ENCODE results near the gene SYT12. TPM values are rescaled to one million over a fixed set of nuclear protein-coding genes. Genes with fewer than 3 reads are reported as not detected.

SYT12 gene
- total and polyA plus RNA-seq, 4 donors: 0.47 to 12.1 (median 1.4) TPM

- WGBS: 87% methylated on average over 7 of the region's 7 CpGs
- Histone ChIP-seq H3K4me1 (ENCODE audit: control insufficient read depth in 4 of 4, insufficient read depth in 4 of 4, low read length in 3 of 4) (peaks cover 0 to 13% (median 3%) of the 10 kb centered on the region in 4 donors), H3K27me3 (ENCODE audit: control insufficient read depth in 4 of 4, insufficient read depth in 4 of 4, low read length in 3 of 4) (no peaks in the 10 kb centered on the region), H3K9me3 (ENCODE audit: control insufficient read depth in 4 of 4, low read length in 3 of 4) (no peaks in the 10 kb centered on the region), H3K9ac (ENCODE audit: low read depth in 1 of 2, low read length in 2 of 2) (no peak overlapping the region), H3K36me3 (ENCODE audit: control insufficient read depth in 4 of 4, insufficient read depth in 3 of 4, low read depth in 1 of 4, low read length in 3 of 4) (no peaks in the 10 kb centered on the region), H3K27ac (ENCODE audit: low read depth in 1 of 2, low read length in 2 of 2) (no peak overlapping the region), H3K4me3 (ENCODE audit: low read depth in 1 of 3, low read length in 3 of 3) (no peak overlapping the region)
- no peak for TF ChIP-seq HNF4A (conservative IDR thresholded peaks at IDR 0.05)
- no peak for TF ChIP-seq FOXA1 (IDR thresholded peaks at IDR 0.05)
- no peak for TF ChIP-seq GABPA (IDR thresholded peaks at IDR 0.05 in 1 of 2, conservative IDR thresholded peaks at IDR 0.05 in 1 of 2)
- DNase-seq (ENCODE audit: low spot score): no peak
These were observed 12.5 kb upstream of the SYT12 start for GRCh38 chr11:67010296-67010905.

- no peak overlapping the region for H3K9ac ChIP-seq (ENCODE audit: low read depth in 1 of 2, low read length in 2 of 2)
- no peaks in the 10 kb centered on the region for H3K27me3 ChIP-seq (ENCODE audit: control insufficient read depth in 4 of 4, insufficient read depth in 4 of 4, low read length in 3 of 4)
- WGBS: 92% methylated on average over 11 of the region's 11 CpGs
- H3K4me1 ChIP-seq (ENCODE audit: control insufficient read depth in 4 of 4, insufficient read depth in 4 of 4, low read length in 3 of 4): peaks cover 0 to 9% (median 3%) of the 10 kb centered on the region in 4 donors
- H3K4me3 ChIP-seq (ENCODE audit: low read depth in 1 of 3, low read length in 3 of 3): no peak overlapping the region
- H3K36me3 ChIP-seq (ENCODE audit: control insufficient read depth in 4 of 4, insufficient read depth in 3 of 4, low read depth in 1 of 4, low read length in 3 of 4): no peaks in the 10 kb centered on the region
- no peaks in the 10 kb centered on the region for H3K9me3 ChIP-seq (ENCODE audit: control insufficient read depth in 4 of 4, low read length in 3 of 4)
- TF ChIP-seq RAD21 (IDR thresholded peaks at IDR 0.05): no peak
- no peak for TF ChIP-seq ZBTB33 (IDR thresholded peaks at IDR 0.05)
- TF ChIP-seq NR2F2 (IDR thresholded peaks at IDR 0.05): no peak
- no peak for TF ChIP-seq SP1 (IDR thresholded peaks at IDR 0.05)
- no peak for TF ChIP-seq JUND (IDR thresholded peaks at IDR 0.05)
- no peak for TF ChIP-seq HNF4A (conservative IDR thresholded peaks at IDR 0.05)
- no peak for TF ChIP-seq FOXA1 (IDR thresholded peaks at IDR 0.05)
- TF ChIP-seq EGR1 (IDR thresholded peaks at IDR 0.05; ENCODE audit: low read depth in 2 of 2): no peak
- TF ChIP-seq MAX (IDR thresholded peaks at IDR 0.05): no peak
- TF ChIP-seq HNF4G (IDR thresholded peaks at IDR 0.05): no peak
- DNase-seq (ENCODE audit: low spot score): no peak
- no peak overlapping the region for H3K27ac ChIP-seq (ENCODE audit: low read depth in 1 of 2, low read length in 2 of 2)
These were observed 9.4 kb upstream of the SYT12 start for GRCh38 chr11:67013511-67014045.

- Histone ChIP-seq H3K27me3 (ENCODE audit: control insufficient read depth in 4 of 4, insufficient read depth in 4 of 4, low read length in 3 of 4) (no peaks in the 10 kb centered on the region), H3K27ac (ENCODE audit: low read depth in 1 of 2, low read length in 2 of 2) (no peak overlapping the region), H3K9ac (ENCODE audit: low read depth in 1 of 2, low read length in 2 of 2) (no peak overlapping the region), H3K9me3 (ENCODE audit: control insufficient read depth in 4 of 4, low read length in 3 of 4) (no peaks in the 10 kb centered on the region), H3K36me3 (ENCODE audit: control insufficient read depth in 4 of 4, insufficient read depth in 3 of 4, low read depth in 1 of 4, low read length in 3 of 4) (no peaks in the 10 kb centered on the region), H3K4me3 (ENCODE audit: low read depth in 1 of 3, low read length in 3 of 3) (no peak overlapping the region), H3K4me1 (ENCODE audit: control insufficient read depth in 4 of 4, insufficient read depth in 4 of 4, low read length in 3 of 4) (peaks cover 0 to 4% (median 1%) of the 10 kb centered on the region in 4 donors)
- WGBS: 97% methylated on average over 7 of the region's 7 CpGs
- DNase-seq (ENCODE audit: low spot score): no peak
- no peak for TF ChIP-seq FOXA2 (IDR thresholded peaks at IDR 0.05)
- TF ChIP-seq RAD21 (IDR thresholded peaks at IDR 0.05): no peak
- no peak for TF ChIP-seq HNF4G (IDR thresholded peaks at IDR 0.05)
- no peak for TF ChIP-seq YY1 (IDR thresholded peaks at IDR 0.05)
- TF ChIP-seq RXRA (IDR thresholded peaks at IDR 0.05): no peak
- TF ChIP-seq HNF4A (conservative IDR thresholded peaks at IDR 0.05): no peak
- no peak for TF ChIP-seq MAX (IDR thresholded peaks at IDR 0.05)
- TF ChIP-seq SP1 (IDR thresholded peaks at IDR 0.05): no peak
- no peak for TF ChIP-seq NR2F2 (IDR thresholded peaks at IDR 0.05)
- no peak for TF ChIP-seq ZBTB33 (IDR thresholded peaks at IDR 0.05)
- TF ChIP-seq JUND (IDR thresholded peaks at IDR 0.05): no peak
- no peak for TF ChIP-seq ATF3 (IDR thresholded peaks at IDR 0.05)
- no peak for TF ChIP-seq EGR1 (IDR thresholded peaks at IDR 0.05; ENCODE audit: low read depth in 2 of 2)
- TF ChIP-seq TAF1 (conservative IDR thresholded peaks at IDR 0.05): no peak
- TF ChIP-seq GABPA (IDR thresholded peaks at IDR 0.05 in 1 of 2, conservative IDR thresholded peaks at IDR 0.05 in 1 of 2): no peak
- TF ChIP-seq FOXA1 (IDR thresholded peaks at IDR 0.05): no peak
- TF ChIP-seq CTCF (IDR thresholded peaks at IDR 0.05; ENCODE audit: low read depth, low read length, missing input control): no peak
These were observed 8.6 kb upstream of the SYT12 start for GRCh38 chr11:67014343-67014742.
